ENCODE measurements around the gene UGP2.
"Not testable (repeated sequence)": the region's sequence is repeated elsewhere in the genome, so short reads cannot be mapped to it uniquely, and the experiment has no call there.

UGP2 gene

DNA sequence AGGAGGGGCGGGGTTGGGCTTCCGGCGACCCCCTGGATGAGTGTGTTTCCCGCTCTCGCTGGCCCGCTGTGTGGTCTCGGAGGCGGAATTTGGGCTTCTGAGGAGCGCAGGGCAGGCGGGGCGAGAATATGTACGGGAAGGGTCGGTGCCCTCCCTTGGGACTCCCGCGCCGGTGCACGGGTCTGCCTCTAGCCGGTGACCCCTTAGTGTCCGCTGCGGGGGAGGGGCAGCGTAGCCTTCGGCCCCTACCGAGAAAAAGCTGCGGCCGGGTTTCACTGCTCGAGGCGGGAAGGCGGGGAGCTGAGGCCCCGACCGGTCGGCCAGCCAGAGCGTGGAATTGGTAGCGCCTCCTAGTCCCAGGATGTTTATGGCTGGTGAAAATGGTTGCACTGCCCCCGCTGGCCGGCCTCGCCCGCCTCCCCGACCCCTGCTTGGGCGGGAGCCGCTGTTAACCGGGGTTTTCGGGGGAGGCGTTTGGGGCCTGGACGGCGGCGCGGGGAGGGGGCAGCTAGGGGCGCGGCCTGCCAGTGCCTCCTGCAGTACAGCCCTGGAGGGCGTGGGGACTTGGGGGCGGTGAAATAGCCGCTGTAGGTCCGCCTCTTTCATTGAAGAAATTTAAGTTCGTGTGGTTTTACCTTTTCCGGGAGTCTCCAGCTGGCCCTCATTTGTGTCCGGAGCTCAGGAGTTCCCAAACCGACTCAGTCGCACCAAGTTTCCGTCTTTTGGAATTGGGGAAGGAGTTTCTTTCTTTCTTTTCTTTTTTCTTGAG, at the start of gene UGP2:
Gene UGP2, plus strand, starts transcription at position 643 of the 769 bp plus-strand sequence. CDS start 290 bp downstream, outside the sequence.
- DNase-seq = peak; percentile 86

DNA sequence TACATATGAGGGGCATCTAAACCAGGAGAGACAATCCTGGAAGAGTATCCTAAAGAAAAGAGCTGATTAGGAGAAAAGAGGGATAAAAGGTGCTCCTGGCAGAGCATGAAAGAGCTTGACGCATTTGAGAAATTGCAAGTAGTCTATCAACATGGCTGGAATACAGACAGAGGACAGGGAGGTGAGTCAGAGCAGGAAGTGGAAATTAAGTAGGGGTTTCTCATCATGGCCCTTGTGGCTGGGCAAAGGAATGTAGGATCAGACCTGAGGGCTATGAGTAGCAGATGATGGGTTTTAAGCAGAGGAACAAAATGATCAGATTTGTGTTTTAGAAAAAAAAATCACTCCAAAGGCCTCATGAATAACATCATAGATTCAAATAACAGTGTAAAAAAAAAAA, 49.2 kb upstream of the UGP2 start:
- DNase-seq = no peak

DNA sequence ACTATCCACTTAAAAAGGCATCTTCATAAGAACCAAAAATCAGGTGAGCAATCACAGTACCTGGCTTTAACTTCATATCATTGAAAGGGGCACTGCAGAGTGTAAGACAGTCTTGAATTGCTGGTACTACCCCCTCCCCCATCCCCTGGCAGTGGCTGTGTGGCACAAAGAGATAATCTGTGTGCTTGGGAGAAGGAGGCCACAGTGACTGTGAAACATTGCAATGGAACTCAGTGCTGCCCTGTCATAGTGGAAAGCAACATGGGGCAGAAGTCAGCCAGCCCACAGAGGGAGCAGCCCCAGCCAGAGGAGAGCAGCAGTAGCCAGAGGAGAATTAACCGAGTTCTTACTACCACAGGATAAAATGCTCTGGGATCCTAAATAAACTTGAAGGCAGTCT, 45.3 kb upstream of the UGP2 start:
- no peak for DNase-seq

DNA sequence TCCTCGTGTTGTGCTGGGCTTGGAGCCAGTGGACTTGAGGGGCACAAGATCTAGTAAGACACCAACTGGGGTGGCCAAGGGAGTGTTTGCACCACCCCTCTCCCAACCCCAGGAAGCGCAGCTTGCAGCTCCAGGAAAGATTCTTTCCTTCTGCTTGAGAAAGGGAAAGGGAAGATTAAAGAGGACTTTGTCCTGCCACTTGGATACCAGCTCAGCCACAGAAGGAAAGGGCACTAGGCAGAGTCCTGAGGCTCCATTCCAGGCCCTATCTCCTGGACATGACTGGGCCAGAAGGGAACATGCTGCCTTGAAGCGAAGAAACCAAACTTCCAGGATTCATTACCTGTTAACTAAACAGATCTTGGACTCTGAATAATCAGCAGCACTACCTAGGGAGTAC, 44.9 kb upstream of the UGP2 start:
- no peak for DNase-seq

DNA sequence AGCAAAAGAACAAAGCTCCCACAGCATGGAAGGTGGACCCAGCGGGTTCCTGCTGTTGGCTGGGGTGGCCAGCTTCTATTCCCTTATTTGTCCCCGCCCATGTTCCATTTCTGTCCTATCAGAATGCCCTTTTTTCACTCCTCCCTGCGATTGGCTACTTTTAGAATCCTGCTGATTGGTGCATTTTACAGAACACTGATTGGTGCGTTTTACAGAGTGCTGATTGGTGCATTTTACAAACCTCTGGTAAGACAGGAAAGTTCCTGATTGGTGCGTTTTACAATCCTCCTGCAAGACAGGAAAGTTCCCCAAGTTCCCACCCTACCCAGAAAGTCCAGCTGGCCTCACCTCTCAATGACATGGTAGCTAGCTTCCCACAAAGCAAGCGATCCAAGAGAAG, 40.2 kb upstream of the UGP2 start:
- DNase-seq = no peak

DNA sequence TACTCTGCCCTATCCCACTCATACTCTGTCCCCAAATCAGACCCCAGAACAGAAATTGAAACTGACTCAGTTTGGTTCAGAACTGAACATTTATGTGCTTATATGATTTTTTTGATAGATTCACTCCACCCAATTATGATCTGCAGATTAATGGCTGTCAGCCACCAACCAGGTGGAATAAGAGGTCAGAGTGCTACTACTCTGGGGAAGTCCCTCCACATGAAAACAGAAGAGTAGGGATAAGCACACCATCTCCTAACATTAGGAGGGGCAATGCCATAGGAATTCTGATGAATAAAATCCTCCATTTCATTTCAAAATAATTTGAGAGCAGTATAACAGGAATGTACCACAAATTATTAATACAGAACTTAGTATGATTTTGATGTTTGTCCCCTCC, 36.3 kb upstream of the UGP2 start:
- no peak for DNase-seq

DNA sequence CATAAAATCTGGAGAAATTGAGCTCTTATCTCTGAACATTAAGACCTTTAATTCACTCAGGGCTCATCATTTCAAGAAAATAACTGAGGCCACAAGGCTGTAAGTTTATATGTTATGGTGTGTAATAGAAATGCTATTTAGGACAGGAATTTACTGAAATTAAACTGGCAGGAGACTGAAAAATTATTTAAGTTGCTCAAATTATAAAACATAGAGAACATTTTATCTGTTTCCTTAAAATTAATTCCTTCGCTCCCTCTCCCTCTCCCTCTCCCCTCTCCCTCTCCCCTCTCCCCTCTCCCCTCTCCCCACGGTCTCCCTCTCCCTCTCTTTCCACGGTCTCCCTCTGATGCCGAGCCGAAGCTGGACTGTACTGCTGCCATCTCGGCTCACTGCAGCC, 33.7 kb upstream of the UGP2 start:
- not testable (repeated sequence) for DNase-seq

DNA sequence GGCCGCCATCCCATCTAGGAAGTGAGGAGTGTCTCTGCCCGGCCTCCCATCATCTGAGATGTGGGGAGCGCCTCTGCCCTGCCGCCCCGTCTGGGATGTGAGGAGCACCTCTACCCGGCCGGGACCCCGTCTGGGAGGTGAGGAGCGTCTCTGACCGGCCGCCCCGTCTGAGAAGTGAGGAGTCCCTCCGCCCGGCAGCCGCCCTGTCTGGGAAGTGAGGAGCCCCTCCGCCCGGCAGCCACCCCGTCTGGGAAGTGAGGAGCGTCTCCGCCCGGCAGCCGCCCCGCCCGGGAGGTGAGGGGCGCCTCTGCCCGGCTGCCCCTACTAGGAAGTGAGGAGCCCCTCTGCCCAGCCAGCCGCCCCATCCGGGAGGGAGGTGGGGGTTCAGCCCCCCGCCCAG, 32.8 kb upstream of the UGP2 start:
- DNase-seq = not testable (repeated sequence)

DNA sequence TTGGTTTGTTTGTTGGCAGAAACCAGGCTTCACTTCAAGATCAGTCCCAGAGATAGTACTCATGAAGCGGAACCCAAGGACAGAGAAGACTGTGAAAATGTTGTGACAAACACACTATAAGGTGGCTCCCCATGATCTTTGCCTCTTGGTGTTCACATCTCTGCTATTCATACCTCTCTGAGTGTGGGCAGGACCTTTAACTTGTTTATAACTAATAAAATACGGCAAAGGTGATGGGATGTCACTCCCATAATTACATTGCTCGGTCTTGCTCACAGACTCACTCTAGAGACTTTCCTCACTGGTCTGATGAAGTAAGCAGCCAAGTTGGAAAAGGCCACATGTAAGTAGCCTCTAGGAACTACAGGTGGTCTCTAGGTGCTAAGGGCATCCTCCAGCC, 30.6 kb upstream of the UGP2 start:
- DNase-seq = no peak

DNA sequence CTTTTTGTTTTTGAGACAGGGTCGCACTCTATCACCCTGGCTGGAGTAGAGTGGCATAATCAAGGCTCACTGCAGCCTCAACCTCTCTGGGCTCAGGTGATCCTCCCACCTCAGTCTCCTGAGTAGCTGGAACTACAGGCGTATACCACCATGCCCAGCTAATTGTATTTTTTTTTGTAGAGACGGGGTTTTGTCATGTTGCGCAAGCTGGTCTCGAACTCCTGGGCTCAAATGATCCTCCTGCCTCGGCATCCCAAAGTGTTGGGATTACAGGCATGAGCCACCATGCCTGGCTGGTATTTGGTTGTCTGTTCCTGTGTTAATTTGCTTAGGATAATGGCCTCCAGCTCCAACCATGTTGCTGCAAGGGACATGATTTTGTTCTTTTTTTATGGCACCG, 29.8 kb upstream of the UGP2 start:
- DNase-seq = not testable (repeated sequence)

DNA sequence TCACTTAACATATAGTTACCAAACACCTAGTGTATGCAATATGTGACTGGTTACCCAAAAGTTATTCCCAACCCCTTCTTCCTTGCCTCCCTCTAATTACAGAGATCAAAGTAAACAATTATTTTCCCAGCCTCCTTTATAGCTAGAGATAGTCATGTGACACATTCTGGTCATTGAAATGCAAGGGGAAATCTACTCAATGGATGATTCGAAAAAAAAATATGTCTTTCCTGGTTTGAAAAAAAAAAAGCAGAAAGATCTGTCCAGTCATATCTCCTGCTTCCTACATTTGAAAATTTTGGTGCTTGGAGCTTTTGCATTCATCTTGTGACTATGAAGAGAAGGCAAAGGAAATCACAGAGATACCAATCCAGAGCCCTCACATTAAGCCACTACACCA, 27.6 kb upstream of the UGP2 start:
- DNase-seq = no peak

DNA sequence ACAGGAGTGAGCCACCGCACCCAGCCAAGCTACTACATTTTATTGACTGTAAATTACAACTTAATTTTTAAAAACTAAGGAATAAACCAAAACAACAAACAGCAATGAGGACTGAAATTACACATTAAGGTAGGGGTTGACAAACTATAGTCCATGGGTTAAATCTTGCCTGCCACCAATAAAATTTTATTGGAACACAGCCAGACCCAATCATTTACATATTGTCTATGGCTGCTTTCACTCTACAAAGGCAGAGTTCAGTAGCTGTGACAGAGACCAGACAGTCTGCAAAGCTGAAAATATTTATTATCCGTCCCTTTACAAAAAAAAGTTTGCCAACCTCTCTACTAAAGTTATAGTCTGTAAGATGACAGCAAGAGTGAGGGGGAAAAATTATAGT, 24.3 kb upstream of the UGP2 start:
- no peak for DNase-seq

DNA sequence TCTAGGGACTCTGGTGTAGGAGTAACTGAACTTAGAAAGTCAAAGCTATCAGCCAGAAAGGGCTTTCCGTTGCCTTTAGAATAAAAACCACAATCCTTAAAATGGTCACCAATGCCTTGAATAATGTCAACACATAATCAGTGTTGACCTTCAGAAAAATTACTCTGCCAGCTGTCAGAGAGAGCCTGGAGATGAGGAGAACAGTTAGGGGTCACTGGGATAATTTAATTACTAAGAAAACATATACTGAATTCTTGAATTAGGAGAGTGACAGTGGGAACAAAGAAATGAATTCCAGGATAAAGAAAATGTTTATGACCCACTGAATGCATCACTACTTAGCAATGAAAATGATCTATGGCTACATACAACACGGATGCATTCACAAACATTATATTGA, 23.4 kb upstream of the UGP2 start:
- DNase-seq = no peak

DNA sequence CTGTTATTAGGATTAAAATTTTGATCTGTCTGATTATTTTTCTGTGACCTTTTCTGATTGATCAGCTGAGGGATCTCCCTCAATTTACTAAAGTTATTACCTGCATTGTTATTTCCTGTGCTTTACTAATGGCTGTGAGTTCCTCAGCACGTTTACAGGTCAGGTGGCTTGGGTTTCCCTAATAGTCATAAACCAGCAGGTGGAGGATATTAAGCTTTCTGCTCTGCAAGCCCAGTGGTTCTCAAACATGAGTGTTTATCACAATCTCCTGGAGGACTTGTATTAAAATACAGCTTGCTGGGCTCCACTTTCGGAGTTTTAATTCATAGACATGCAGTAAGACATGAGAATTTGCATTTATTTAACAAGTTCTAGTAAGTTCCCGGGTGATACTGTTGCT, 22.4 kb upstream of the UGP2 start:
- no peak for DNase-seq

DNA sequence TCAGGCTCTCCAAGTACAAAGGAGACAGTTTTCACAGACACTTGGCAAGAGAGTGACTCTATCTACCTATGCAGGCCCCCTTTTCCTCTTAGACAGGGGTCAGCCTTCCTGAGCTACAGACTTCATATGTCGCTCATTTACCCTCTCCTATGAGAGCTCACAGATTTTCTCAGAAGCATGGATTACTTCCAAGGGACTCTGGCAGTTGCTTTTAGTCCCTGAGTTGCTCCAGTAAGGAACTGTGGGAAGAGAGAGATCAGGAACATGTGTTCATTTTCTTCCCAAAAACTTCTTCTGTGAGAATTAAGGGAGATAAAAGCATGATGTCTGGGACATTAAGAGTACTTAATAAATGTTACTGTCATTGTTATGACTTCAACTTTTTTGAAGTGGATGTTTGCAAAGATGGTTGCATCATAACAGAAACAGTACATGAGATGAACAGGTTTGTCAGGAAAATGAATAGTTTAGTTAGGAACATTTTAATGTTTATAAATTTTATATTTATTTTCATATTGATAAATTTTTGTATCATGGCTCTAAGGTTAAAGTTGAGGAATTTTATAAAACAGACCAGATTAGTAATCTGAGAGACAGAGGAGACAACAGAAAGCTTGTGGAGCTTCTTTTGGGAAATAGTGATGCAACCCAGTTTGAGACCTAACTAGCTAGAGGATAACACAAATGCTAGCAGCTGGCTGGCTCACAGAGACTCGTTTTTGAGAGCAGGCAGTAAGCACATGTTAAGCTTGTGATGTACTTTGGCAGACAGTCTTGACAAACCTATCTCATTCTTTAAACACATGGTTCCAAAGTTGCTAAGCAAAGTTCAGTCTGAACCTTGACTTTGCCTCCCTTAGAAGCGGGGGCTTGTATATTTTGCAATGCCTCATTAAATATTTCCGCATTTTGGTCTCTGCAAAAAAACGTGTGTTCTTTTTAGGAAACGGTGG, 21.7 kb upstream of the UGP2 start:
- no peak for DNase-seq

DNA sequence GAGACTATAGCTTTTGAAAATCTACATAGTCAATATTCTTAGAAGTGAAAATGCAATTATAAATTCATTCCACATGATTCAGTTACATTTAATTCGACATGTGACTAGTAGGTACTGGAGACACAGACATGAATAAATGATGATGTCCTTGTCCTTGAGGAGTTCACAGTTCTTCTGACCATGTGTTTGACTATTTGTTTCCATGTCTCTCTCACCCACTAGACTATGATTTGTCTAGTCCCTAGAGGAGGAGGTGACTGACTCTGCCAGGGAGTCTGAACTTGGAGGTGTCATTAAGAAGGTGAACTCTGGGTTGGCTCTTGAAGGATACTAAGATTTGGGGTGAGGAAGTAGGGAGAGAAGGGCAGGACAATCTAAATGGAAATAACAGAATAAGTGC, 20.7 kb upstream of the UGP2 start:
- DNase-seq = no peak

DNA sequence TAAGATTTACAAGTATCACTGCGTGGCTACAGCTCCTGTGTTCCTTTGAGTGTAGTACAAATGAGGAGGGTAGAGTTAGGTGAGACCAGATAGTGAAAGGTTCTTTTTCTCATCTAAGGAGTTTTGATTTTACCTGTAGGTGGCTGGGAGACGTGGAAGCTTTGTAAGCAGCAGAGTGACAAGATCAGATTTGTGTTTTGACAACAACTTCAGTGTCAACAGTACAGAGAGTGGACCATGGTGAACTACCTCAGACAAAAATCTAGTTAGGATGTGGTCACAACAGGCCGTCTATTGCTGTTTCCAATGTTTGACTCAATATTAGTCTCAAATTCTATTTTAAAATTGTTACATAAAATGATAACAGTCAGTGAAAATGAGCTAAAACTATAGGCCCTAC, 20.3 kb upstream of the UGP2 start:
- DNase-seq = no peak

DNA sequence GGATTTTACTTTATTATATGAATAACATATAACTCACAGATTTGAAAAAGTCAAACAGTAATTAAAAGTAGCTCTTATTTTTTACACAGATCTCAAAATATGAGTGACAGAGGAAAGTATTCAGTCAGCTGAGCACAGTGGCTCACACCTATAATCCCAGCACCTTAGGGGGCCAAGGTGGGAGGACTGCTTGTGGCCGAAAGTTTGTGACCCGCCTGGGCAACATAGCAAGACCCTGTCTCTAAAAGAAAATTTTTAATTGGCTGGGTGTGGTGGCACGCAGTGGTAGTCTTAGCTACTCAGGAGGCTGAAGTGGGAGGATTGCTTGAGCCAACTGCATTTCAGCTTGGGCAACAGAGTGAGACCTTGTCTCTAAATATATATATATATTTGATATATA, 19.2 kb upstream of the UGP2 start:
- no peak for DNase-seq

DNA sequence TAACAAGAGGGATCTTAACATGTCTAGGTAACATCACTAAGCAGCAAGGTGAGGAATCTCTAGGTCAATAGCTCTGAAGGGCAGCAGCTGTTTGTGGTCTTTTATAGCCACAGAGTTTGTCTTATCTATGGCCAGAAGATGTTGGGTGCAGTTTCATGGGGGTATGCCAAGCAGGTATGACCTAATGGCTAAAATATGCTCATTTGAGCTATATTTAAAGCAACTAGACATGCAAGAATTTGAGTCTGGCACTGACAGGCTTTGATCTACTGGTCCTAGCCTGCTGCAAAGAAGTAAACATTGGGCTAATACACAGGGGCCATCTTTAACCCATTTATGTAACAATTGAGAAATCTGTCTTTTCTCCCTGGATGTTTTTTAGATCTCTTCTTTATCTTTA, 13.9 kb upstream of the UGP2 start:
- DNase-seq = no peak

DNA sequence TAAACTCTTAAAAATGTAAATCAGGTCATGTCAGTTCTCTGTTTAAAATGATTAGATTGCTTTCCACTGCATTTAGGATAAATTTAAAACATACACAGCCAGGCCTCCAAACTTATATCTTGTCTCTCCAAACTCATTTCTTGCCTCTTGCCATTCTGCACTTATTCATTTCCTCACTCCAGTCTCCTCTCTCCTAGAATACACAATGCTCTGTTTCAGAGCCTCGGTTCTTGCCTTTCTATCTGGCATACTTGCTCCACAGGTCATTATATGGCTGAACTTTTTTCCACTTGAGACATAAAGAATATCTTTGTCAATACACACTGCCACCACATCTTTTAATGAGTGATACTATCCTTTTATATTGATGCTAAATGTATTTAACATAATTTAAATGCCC, 10.5 kb upstream of the UGP2 start:
- DNase-seq = no peak

DNA sequence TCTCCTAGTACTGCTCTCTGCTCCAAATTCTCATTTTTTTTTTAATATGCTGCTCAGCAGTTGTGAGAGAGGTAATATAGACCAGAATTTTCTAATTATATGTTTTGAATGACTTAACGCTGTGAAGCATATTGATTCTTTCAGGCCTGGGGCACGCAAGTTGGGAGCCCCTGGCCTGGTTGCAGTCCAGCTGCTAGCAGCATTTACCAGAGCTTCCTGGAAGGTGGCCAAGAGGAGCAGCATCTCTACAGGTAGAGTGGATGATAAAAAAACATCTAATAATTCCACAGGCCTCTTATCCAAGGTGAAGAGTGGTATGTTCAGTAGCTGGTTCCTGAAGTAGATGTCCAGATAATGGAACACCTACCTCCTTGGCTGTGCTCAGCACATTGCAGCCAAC, 7.3 kb upstream of the UGP2 start:
- DNase-seq = no peak

DNA sequence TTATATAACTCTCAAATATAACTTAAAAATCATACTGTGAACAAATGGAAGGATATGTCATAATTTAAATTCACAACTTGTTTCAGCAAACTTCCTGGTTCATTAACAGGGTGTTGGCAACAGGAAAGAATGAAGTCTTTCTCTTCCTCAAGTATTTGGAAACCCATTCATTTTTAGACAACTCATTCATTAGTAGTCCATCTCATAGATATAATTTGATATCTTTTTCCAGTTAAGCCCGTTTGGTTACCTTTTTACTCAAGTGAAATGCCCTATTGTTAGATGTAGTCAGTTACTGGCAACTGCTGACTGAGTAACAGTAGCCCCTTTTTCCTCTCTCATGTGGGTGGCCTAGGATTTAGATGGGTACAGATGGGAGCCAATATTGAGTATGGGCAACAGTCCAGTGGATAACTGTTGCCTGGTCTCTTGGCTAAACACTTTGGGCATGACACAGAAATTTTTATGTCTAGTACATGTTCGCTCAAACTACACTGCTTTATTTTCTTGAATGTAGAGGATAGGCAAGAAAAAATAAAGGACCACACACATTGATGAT, 4.6 kb upstream of the UGP2 start:
- DNase-seq = no peak

DNA sequence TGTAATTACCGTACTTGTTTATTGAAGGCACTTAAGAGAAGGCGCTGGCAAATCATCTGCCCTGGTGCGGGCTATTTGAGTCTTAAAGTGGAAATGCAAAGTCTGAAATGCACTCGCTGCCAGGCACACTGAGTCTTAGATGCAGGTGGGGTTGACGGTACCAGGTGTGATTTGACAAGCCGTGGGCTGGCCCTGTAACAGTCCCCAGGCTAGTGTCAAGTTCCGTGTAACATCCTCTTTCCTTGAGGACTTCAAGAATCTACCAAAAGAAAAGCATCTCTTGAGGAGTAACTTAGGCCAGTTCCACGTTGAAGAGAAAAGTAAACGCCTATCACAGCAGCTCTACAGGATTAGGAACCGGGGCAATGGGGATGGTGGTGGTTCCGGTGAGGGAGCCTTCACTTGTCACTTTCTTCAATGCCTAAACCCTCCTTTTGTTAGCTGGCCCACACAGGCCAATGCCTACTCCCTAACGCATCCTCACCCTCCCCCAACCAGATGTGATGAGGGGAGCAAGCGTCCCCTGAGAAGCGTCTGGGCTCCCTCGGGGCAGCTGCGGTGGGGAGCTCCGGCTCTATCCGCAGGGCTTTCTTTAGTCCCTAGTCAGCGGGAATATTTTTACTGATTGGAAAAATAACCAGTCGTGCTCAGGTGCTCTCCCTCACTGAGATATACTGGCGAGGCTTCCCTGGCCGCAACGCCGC, 1.5 kb upstream of the UGP2 start:
- peak; percentile 39 for DNase-seq

All from stimulated activated naive CD4-positive, alpha-beta T cell treated with Interleukin-2 at 50 U/mL for 16 hours (primary cell).